ENCODE measurements around the gene PRKCE. TPM values are rescaled to one million over a fixed set of nuclear protein-coding genes. Genes with fewer than 3 reads are reported as not detected.

The PRKCE gene
- total and polyA plus RNA-seq, 4 donors, result 2.5 to 38.6 (median 5.8) TPM

DNA sequence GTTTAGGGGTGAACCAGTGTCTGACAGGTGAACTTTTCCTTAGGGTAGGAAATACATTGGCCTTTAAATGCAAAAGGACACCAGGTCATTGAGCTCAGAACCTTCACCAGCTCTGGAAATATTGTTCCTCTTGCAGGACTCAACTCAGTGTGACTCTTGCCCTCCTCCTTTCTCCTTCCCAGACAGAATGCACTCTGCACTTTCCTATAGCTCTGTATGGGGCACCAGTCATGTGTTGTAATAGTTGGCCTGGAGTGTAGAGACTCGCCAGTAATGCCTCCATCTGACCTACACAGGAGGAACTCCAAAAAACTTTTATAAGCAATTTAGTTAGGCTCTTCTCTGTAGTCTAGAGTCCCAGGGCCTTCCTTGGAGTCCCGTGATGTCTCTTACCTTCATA is 397.2 kb downstream of the PRKCE start:
- no peaks in the 10 kb centered on the region for H3K9me3 ChIP-seq (ENCODE audit: control insufficient read depth in 4 of 4, low read length in 3 of 4)
- no peak overlapping the region for H3K9ac ChIP-seq (ENCODE audit: low read depth in 1 of 2, low read length in 2 of 2)
- H3K27me3 ChIP-seq (ENCODE audit: control insufficient read depth in 4 of 4, insufficient read depth in 4 of 4, low read length in 3 of 4), result no peaks in the 10 kb centered on the region
- DNase-seq (ENCODE audit: low spot score), result no peak
- no peak overlapping the region for H3K4me3 ChIP-seq (ENCODE audit: low read depth in 1 of 3, low read length in 3 of 3)
- no peaks in the 10 kb centered on the region for H3K36me3 ChIP-seq (ENCODE audit: control insufficient read depth in 4 of 4, insufficient read depth in 3 of 4, low read depth in 1 of 4, low read length in 3 of 4)
- H3K27ac ChIP-seq (ENCODE audit: low read depth in 1 of 2, low read length in 2 of 2), result no peak overlapping the region
- TF ChIP-seq EGR1 (IDR thresholded peaks at IDR 0.05; ENCODE audit: low read depth in 2 of 2) (no peak), GABPA (IDR thresholded peaks at IDR 0.05 in 1 of 2, conservative IDR thresholded peaks at IDR 0.05 in 1 of 2) (no peak), ZBTB33 (IDR thresholded peaks at IDR 0.05) (no peak), CTCF (IDR thresholded peaks at IDR 0.05; ENCODE audit: low read depth, low read length, missing input control) (no peak), RXRA (IDR thresholded peaks at IDR 0.05) (no peak), TAF1 (conservative IDR thresholded peaks at IDR 0.05) (no peak), RAD21 (IDR thresholded peaks at IDR 0.05) (no peak), HNF4A (conservative IDR thresholded peaks at IDR 0.05) (no peak), FOXA2 (IDR thresholded peaks at IDR 0.05) (no peak), YY1 (IDR thresholded peaks at IDR 0.05) (no peak), FOXA1 (IDR thresholded peaks at IDR 0.05) (no peak), HNF4G (IDR thresholded peaks at IDR 0.05) (no peak), NR2F2 (IDR thresholded peaks at IDR 0.05) (no peak)
- TF ChIP-seq, protein P1, sequence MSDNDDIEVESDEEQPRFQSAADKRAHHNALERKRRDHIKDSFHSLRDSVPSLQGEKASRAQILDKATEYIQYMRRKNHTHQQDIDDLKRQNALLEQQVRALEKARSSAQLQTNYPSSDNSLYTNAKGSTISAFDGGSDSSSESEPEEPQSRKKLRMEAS (IDR thresholded peaks at IDR 0.05), result no peak
- TF ChIP-seq, protein P2, sequence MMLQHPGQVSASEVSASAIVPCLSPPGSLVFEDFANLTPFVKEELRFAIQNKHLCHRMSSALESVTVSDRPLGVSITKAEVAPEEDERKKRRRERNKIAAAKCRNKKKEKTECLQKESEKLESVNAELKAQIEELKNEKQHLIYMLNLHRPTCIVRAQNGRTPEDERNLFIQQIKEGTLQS (IDR thresholded peaks at IDR 0.05), result no peak
- H3K4me1 ChIP-seq (ENCODE audit: control insufficient read depth in 4 of 4, insufficient read depth in 4 of 4, low read length in 3 of 4), result peaks cover 0 to 2% (median 0%) of the 10 kb centered on the region in 4 donors
- WGBS, result 96% methylated on average over 2 of the region's 2 CpGs

- H3K4me1 ChIP-seq (ENCODE audit: control insufficient read depth in 4 of 4, insufficient read depth in 4 of 4, low read length in 3 of 4), result no peaks in the 10 kb centered on the region
- no peak for DNase-seq (ENCODE audit: low spot score)
- H3K27ac ChIP-seq (ENCODE audit: low read depth in 1 of 2, low read length in 2 of 2), result no peak overlapping the region
- H3K36me3 ChIP-seq (ENCODE audit: control insufficient read depth in 4 of 4, insufficient read depth in 3 of 4, low read depth in 1 of 4, low read length in 3 of 4), result no peaks in the 10 kb centered on the region
- H3K27me3 ChIP-seq (ENCODE audit: control insufficient read depth in 4 of 4, insufficient read depth in 4 of 4, low read length in 3 of 4), result no peaks in the 10 kb centered on the region
- WGBS, result 97% methylated on average over 8 of the region's 8 CpGs
- H3K9me3 ChIP-seq (ENCODE audit: control insufficient read depth in 4 of 4, low read length in 3 of 4), result no peaks in the 10 kb centered on the region
- no peak overlapping the region for H3K4me3 ChIP-seq (ENCODE audit: low read depth in 1 of 3, low read length in 3 of 3)
- TF ChIP-seq RXRA (IDR thresholded peaks at IDR 0.05) (no peak), HNF4G (IDR thresholded peaks at IDR 0.05) (no peak), REST (IDR thresholded peaks at IDR 0.05) (no peak), NR2F2 (IDR thresholded peaks at IDR 0.05) (no peak), SP1 (IDR thresholded peaks at IDR 0.05) (no peak), GABPA (IDR thresholded peaks at IDR 0.05 in 1 of 2, conservative IDR thresholded peaks at IDR 0.05 in 1 of 2) (no peak), ZBTB33 (IDR thresholded peaks at IDR 0.05) (no peak), FOXA1 (IDR thresholded peaks at IDR 0.05) (no peak), HNF4A (conservative IDR thresholded peaks at IDR 0.05) (no peak), CTCF (IDR thresholded peaks at IDR 0.05; ENCODE audit: low read depth, low read length, missing input control) (no peak), YY1 (IDR thresholded peaks at IDR 0.05) (no peak), FOXA2 (IDR thresholded peaks at IDR 0.05) (no peak), TAF1 (conservative IDR thresholded peaks at IDR 0.05) (no peak)
- TF ChIP-seq, protein P2 (IDR thresholded peaks at IDR 0.05), result no peak
- TF ChIP-seq, protein P1 (IDR thresholded peaks at IDR 0.05), result no peak
- no peak overlapping the region for H3K9ac ChIP-seq (ENCODE audit: low read depth in 1 of 2, low read length in 2 of 2)
These were observed 398.6 kb downstream of the PRKCE start for GRCh38 chr2:46050027-46050426.

All from liver (tissue), 9 donors.